K562 (cell line): ENCODE measurements around the gene ABL1. TPM values are rescaled to one million over a fixed set of nuclear protein-coding genes. Genes with fewer than 3 reads are reported as not detected.

Source experiments
- ATAC-seq: fragments of 200-7000 bp; cut with Tn5 transposase; 3 replicates; pipeline ENCODE4 v1.9.1; 2020; ENCODE audit warnings: moderate library complexity
- BruUV-seq: library from RNA; stranded (reverse); fragments of 400-500 nt; replicated peaks from 2 replicates; lab custom pipeline; 2021; lab: Mats Ljungman, UMichigan
- CTCF ChIA-PET: fragments of 300-600 bp; formaldehyde crosslinking; extraction: SDS; loops from one replicate; lab custom pipeline; 2021; ENCODE audit warnings: low intra/inter-chr PET ratio; lab: Yijun Ruan, JAX
- POLR2A ChIA-PET: fragments of 300-600, 350-650 bp; sonication (Branson Sonifier 250); formaldehyde crosslinking; extraction: SDS; loops from one replicate; lab custom pipeline; 2021; ENCODE audit warnings: antibody characterized with exemption, inconsistent platforms; lab: Yijun Ruan, JAX
- DNase-seq, 4 experiments: peaks; one replicate each; pipeline versions ENCODE4 v3.0.0 to v3.0.0-alpha.2; 2011 to 2018; ENCODE audit warnings: low spot score in 3 of 4, mixed read lengths in 3 of 4; ENCODE audit errors: extremely low read depth in 1 of 4
- FAIRE-seq: peaks from 2 replicates; lab custom pipeline; 2011; peaks lifted over from hg19 to GRCh38; lab: Jason Lieb, UNC
- H2AFZ ChIP-seq: 2 replicates; pipeline ENCODE4 v1.6.0; 2011; ENCODE audit warnings: low read depth, low read length, control low read depth, inconsistent platforms
- H3K27ac ChIP-seq: fragments of 200-600 bp; 3 replicates; pipeline ENCODE4 v1.8.0; 2011; ENCODE audit warnings: low read depth, mild to moderate bottlenecking, control low read depth, inconsistent platforms, low read length, moderate library complexity, mixed read lengths; ENCODE audit errors: extremely low read depth
- H3K27me3 ChIP-seq, 2 experiments: fragments of 300-600 bp in 1 of 2; 2 replicates in 1 of 2; 3 replicates in 1 of 2; pipeline versions ENCODE4 v1.6.0 to v1.8.0; 2011; ENCODE audit warnings: inconsistent platforms in 2 of 2, low read length in 2 of 2, mild to moderate bottlenecking in 1 of 2, mixed read lengths in 1 of 2, moderate library complexity in 1 of 2; ENCODE audit not compliant: control insufficient read depth in 2 of 2, insufficient read depth in 2 of 2
- H3K36me3 ChIP-seq: fragments of 300-600 bp; 3 replicates; pipeline ENCODE4 v1.8.0; 2011; ENCODE audit warnings: mild to moderate bottlenecking, low read length, inconsistent platforms; ENCODE audit not compliant: control insufficient read depth, insufficient read depth
- H3K4me1 ChIP-seq, 2 experiments: fragments of 200-600 bp in 1 of 2; replicated peaks in 1 of 2; 2 replicates in 1 of 2; 3 replicates in 1 of 2; pipeline versions ENCODE4 v1.5.1 to v1.8.0; 2011; ENCODE audit warnings: inconsistent platforms in 2 of 2, low read length in 2 of 2, mild to moderate bottlenecking in 1 of 2, mixed read lengths in 1 of 2, moderate library complexity in 1 of 2; ENCODE audit not compliant: control insufficient read depth in 2 of 2, insufficient read depth in 2 of 2
- H3K4me2 ChIP-seq: 2 replicates; pipeline ENCODE4 v1.6.1; 2011; ENCODE audit warnings: low read length, control low read depth, inconsistent platforms, mixed read lengths; ENCODE audit not compliant: insufficient read depth
- H3K4me3 ChIP-seq: fragments of 200-600 bp; sonication (generic), shearing (Covaris generic); 2 replicates; pipeline ENCODE4 v1.5.1; 2016; ENCODE audit warnings: control low read depth, inconsistent platforms
- H3K79me2 ChIP-seq: fragments of 200-600 bp; 3 replicates; pipeline ENCODE4 v1.8.0; 2011; ENCODE audit warnings: low read length, inconsistent platforms; ENCODE audit not compliant: control insufficient read depth, insufficient read depth
- H3K9ac ChIP-seq, 2 experiments: 2 replicates each; pipeline versions ENCODE4 v1.6.0 to v1.6.1; 2011; ENCODE audit warnings: low read depth in 2 of 2, low read length in 2 of 2, control low read depth in 1 of 2, inconsistent platforms in 1 of 2, mild to moderate bottlenecking in 1 of 2, mixed read lengths in 1 of 2; ENCODE audit not compliant: insufficient read depth in 1 of 2
- H3K9me1 ChIP-seq: one replicate; pipeline ENCODE4 v1.6.0; 2011; ENCODE audit warnings: inconsistent platforms, mild to moderate bottlenecking, low read length, moderate library complexity; ENCODE audit not compliant: control insufficient read depth, insufficient read depth
- H3K9me3 ChIP-seq: replicated peaks from 2 replicates; pipeline ENCODE4 v1.5.1; 2011; ENCODE audit warnings: low read depth, low read length, inconsistent platforms; ENCODE audit not compliant: control insufficient read depth, insufficient read depth
- H4K20me1 ChIP-seq: replicated peaks from 2 replicates; pipeline ENCODE4 v1.6.1; 2011; ENCODE audit warnings: low read length, inconsistent platforms, mixed read lengths; ENCODE audit not compliant: control insufficient read depth, insufficient read depth
- CHD2 ChIP-seq: IDR thresholded peaks from 2 replicates; pipeline ENCODE4 v1.6.1; 2011; ENCODE audit warnings: low read depth, low read length
- GTF2F1 ChIP-seq: IDR thresholded peaks from 2 replicates; pipeline ENCODE4 v1.6.1; 2011; ENCODE audit warnings: low read depth, low read length, improper control_type of control experiment
- HIVEP1 ChIP-seq: fragments of 250-450 bp; sonication (Bioruptor Pico); IDR thresholded peaks from 2 replicates; pipeline ENCODE4 v1.4.0; 2020; ENCODE audit warnings: mild to moderate bottlenecking
- NEUROD1 ChIP-seq: fragments of 150-350 bp; IDR thresholded peaks from 2 replicates; pipeline ENCODE4 v1.6.1; 2014; ENCODE audit warnings: borderline replicate concordance, low read length, low read depth; ENCODE audit not compliant: partially characterized antibody
- PHB ChIP-seq: fragments of 250-450 bp; sonication (Bioruptor Pico); IDR thresholded peaks from 2 replicates; pipeline ENCODE4 v1.5.0; 2021
- RCOR1 ChIP-seq, 2 experiments: IDR thresholded peaks; 2 replicates each; pipeline ENCODE4 v1.6.1; 2012; ENCODE audit warnings: low read depth in 2 of 2, low read length in 2 of 2, borderline replicate concordance in 1 of 2, improper control_type of control experiment in 1 of 2
- TEAD4 ChIP-seq, 2 experiments: sonication (generic) in 1 of 2; formaldehyde crosslinking in 1 of 2; IDR thresholded peaks; 2 replicates each; pipeline versions ENCODE4 v1.6.1 to v1.8.0; 2012 to 2022; ENCODE audit warnings: borderline replicate concordance in 1 of 2, inconsistent platforms in 1 of 2, low read length in 1 of 2, mild to moderate bottlenecking in 1 of 2, missing genetic modification reagents in 1 of 2
- ZKSCAN1 ChIP-seq: fragments of 150-350 bp; IDR thresholded peaks from 2 replicates; pipeline ENCODE4 v1.6.1; 2016; ENCODE audit warnings: low read depth, low read length
- ZNF766 ChIP-seq: fragments of 200-800 bp; sonication (Bioruptor generic); conservative IDR thresholded peaks from 2 replicates; pipeline ENCODE4 v1.6.1; 2016; ENCODE audit warnings: missing genetic modification characterization, missing compliant biosample characterization
- WGBS: fragments of 100-300 bp; shearing (Covaris generic); methylation state at CpG from one replicate; pipeline ENCODE4 v1.1.6; 2016; ENCODE audit warnings: low coverage, mixed read lengths; ENCODE audit not compliant: insufficient coverage; ENCODE audit errors: missing lambda C conversion rate; 5-methylcytosine and 5-hydroxymethylcytosine counted together
- in situ Hi-C: fragments of 300-500 bp; cut with MboI; formaldehyde crosslinking; loops from 4 replicates; pipeline ENCODE4 v1.15.0; 2018; ENCODE audit warnings: inconsistent platforms, mixed read lengths
- intact Hi-C: fragments of 100-400 bp; cut with micrococcal nuclease; formaldehyde crosslinking; loops from 2 replicates; pipeline ENCODE4 v1.14.2; 2022
- polyA plus RNA-seq, 8 experiments: library from polyadenylated mRNA; depleted of rRNA in 4 of 8; stranded (reverse) in 5 of 8; unstranded in 3 of 8; fragments of >200 nt; fragmentation: Nextera tagmentation in 2 of 8; fragmentation: Illumina TruSeq in 1 of 8; extraction: Ambion mirVana in 2 of 8; extraction: Trizol in 1 of 8; gene quantifications; 2 replicates each; pipeline versions ENCODE4 v1.2.1 to v1.2.3, GENCODE V29; 2011 to 2014; ENCODE audit warnings: inconsistent platforms in 1 of 8, missing spikeins in 1 of 8
- total RNA-seq, 7 experiments: library from RNA; depleted of rRNA in 6 of 7; stranded (reverse); fragments of >200 nt in 6 of 7; fragmentation: Illumina TruSeq in 2 of 7; extraction: Trizol in 2 of 7; gene quantifications; 2 replicates each; pipeline versions ENCODE4 v1.2.1 to v1.2.3, GENCODE V29; 2011 to 2021; ENCODE audit warnings: low replicate concordance in 1 of 7
- TF ChIP-seq, protein P1 (sequence below): fragments of 450-650 bp; conservative IDR thresholded peaks from 2 replicates; pipeline ENCODE4 v1.6.1; 2016; ENCODE audit warnings: missing genetic modification characterization, low read depth, mild to moderate bottlenecking, control low read depth, missing compliant biosample characterization
- TF ChIP-seq, protein P2 (sequence below): fragments of 150-350 bp; conservative IDR thresholded peaks from 2 replicates; pipeline ENCODE4 v1.6.1; 2014; ENCODE audit warnings: low read length
- TF ChIP-seq, protein P3 (sequence below): fragments of 250-450 bp; sonication (Bioruptor Pico); IDR thresholded peaks from 2 replicates; pipeline ENCODE4 v1.5.1; 2021; ENCODE audit warnings: mild to moderate bottlenecking

The ABL1 gene
- total and polyA plus RNA-seq, 9 of the 15 experiments (the other 6 are each of a cell fraction or from before 2014, with no cell fraction given): 1.5 to 130 (median 37.8) TPM

DNA sequence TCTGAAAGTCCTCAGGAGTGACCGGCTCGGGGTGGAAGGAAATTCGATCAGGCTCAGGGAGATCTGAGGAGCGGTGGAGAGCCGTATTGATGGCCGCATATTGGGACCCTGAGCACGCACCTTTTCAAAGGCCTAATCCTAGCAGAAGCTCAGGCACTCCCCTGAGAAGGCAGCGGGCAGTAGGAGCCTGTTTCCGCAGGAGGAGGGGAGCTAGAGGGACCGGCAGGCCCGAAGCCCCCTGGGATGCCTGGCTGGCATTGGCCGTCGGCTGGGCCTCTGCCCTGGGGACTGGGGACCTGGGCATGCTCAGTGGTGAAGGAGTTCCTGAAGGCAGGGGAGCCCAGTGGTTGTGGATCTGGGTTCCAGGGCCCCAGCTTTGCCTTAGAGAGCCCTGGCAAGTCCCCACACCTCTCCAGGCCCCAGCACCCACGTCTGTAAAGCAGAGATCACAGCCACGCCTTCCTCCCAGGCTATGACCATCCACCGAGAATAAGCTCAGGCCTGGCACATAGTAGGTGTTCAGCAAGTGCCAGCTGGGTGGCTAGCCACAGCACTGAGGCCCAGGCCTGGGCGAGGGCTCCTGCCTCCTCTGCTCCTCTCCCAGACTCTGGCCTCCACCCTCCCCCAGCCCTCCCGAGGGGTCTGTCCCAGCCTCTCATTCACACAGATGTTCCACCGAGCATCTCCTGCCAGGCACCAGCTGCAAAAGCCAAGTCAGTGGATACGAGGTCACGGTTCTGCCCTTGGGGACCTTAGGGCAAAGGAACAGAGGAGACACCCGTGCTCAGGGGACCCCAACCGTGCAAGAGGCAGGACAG lies 78.8 kb downstream of the ABL1 start:
- ChIA-PET POLR2A (interaction anchor here (0.5 to 26.8 kb wide), 15 partner anchors 2 to 222 kb away, joined by 3 to 582 read pairs (median 5); partner anchors contain the start of gene QRFP), CTCF (interaction anchor here (0.8 to 1.0 kb wide), 2 partner anchors 11 to 84 kb away, joined by 3 to 4 read pairs; no protein-coding TSS in a partner anchor)
- 2% methylated on average over 23 of the region's 23 CpGs for WGBS
- H4K20me1 ChIP-seq: peaks cover 68% of the 10 kb centered on the region
- intact Hi-C loops: no loop called here
- ATAC-seq: peak; percentile 8
- H3K4me3 ChIP-seq: no peak overlapping the region
- H3K9ac ChIP-seq: peak overlapping the region in 1 of 2 experiments; percentile 65; a peak in 2 of 4 replicates
- H3K4me1 ChIP-seq: peaks cover 0 to 52% of the 10 kb centered on the region in 2 experiments; a peak in 2 of 5 replicates
- H2AFZ ChIP-seq: 0 out of 2 replicates have a peak overlapping the region, but pooled peaks have one; percentile 3
- H3K27me3 ChIP-seq: peaks cover 83 to 88% of the 10 kb centered on the region in 2 experiments
- no peaks in the 10 kb centered on the region for H3K79me2 ChIP-seq
- H3K9me1 ChIP-seq: peaks cover 10% of the 10 kb centered on the region
- H3K36me3 ChIP-seq: no peaks in the 10 kb centered on the region
- no peak overlapping the region for H3K27ac ChIP-seq
- FAIRE-seq: no peak
- H3K4me2 ChIP-seq: peak overlapping the region; percentile 2; the same call in 1 of the 2 replicates
- in situ Hi-C loops: no loop called here
- no TSS peak for BruUV-seq
- DNase-seq: peak in 3 of 4 experiments; percentile 63 to 73 (median 67)
- H3K9me3 ChIP-seq: no peaks in the 10 kb centered on the region
- TF ChIP-seq ZKSCAN1 (peak; percentile 99), HIVEP1 (no peak), NEUROD1 (peak; percentile 29), CHD2 (0 out of 2 replicates have a peak, but pooled peaks have one; percentile 38), ZNF766 (CRISPR knock-in tag) (no peak), GTF2F1 (no peak), RCOR1 (IDR thresholded peaks at IDR 0.05; ENCODE audit: borderline replicate concordance in 1 of 2, low read depth in 2 of 2, low read length in 2 of 2) (peak in 1 of 2 experiments; percentile 45; a peak in 2 of 4 replicates), TEAD4 (IDR thresholded peaks at IDR 0.05; ENCODE audit: low read length) (no peak), TEAD4 (CRISPR knock-in tag; IDR thresholded peaks at IDR 0.05; ENCODE audit: borderline replicate concordance) (no peak), PHB (CRISPR knock-in tag) (no peak)
- TF ChIP-seq, protein P1, sequence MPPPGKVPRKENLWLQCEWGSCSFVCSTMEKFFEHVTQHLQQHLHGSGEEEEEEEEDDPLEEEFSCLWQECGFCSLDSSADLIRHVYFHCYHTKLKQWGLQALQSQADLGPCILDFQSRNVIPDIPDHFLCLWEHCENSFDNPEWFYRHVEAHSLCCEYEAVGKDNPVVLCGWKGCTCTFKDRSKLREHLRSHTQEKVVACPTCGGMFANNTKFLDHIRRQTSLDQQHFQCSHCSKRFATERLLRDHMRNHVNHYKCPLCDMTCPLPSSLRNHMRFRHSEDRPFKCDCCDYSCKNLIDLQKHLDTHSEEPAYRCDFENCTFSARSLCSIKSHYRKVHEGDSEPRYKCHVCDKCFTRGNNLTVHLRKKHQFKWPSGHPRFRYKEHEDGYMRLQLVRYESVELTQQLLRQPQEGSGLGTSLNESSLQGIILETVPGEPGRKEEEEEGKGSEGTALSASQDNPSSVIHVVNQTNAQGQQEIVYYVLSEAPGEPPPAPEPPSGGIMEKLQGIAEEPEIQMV: no peak
- TF ChIP-seq, protein P2, sequence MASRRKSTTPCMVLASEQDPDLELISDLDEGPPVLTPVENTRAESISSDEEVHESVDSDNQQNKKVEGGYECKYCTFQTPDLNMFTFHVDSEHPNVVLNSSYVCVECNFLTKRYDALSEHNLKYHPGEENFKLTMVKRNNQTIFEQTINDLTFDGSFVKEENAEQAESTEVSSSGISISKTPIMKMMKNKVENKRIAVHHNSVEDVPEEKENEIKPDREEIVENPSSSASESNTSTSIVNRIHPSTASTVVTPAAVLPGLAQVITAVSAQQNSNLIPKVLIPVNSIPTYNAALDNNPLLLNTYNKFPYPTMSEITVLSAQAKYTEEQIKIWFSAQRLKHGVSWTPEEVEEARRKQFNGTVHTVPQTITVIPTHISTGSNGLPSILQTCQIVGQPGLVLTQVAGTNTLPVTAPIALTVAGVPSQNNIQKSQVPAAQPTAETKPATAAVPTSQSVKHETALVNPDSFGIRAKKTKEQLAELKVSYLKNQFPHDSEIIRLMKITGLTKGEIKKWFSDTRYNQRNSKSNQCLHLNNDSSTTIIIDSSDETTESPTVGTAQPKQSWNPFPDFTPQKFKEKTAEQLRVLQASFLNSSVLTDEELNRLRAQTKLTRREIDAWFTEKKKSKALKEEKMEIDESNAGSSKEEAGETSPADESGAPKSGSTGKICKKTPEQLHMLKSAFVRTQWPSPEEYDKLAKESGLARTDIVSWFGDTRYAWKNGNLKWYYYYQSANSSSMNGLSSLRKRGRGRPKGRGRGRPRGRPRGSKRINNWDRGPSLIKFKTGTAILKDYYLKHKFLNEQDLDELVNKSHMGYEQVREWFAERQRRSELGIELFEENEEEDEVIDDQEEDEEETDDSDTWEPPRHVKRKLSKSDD: no peak
- TF ChIP-seq, protein P3, sequence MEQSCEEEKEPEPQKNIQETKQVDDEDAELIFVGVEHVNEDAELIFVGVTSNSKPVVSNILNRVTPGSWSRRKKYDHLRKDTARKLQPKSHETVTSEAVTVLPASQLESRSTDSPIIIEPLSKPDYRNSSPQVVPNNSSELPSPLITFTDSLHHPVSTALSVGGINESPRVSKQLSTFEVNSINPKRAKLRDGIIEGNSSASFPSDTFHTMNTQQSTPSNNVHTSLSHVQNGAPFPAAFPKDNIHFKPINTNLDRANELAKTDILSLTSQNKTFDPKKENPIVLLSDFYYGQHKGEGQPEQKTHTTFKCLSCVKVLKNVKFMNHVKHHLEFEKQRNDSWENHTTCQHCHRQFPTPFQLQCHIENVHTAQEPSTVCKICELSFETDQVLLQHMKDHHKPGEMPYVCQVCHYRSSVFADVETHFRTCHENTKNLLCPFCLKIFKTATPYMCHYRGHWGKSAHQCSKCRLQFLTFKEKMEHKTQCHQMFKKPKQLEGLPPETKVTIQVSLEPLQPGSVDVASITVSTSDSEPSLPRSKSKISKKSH: no peak
